Lung (tissue), 12 donors: ENCODE measurements around the gene FAM13B. TPM values are rescaled to one million over a fixed set of nuclear protein-coding genes. Genes with fewer than 3 reads are reported as not detected.

ENCODE experiments used
- ATAC-seq: fragments of 200-7000 bp; cut with Tn5 transposase; one replicate; pipeline ENCODE4 v1.9.1; 2020; ENCODE audit warnings: moderate number of reproducible peaks; ENCODE audit not compliant: insufficient read depth, low FRiP score
- DNase-seq, 3 donors: peaks; one replicate each; pipeline ENCODE4 v3.0.0-alpha.2; 2013 to 2017
- H3K27ac ChIP-seq, 2 donors: one replicate each; pipeline ENCODE4 v1.5.1; 2013; ENCODE audit warnings: mild to moderate bottlenecking in 2 of 2, moderate library complexity in 2 of 2, control low read depth in 1 of 2, inconsistent platforms in 1 of 2, low read depth in 1 of 2, low read length in 1 of 2
- H3K27me3 ChIP-seq, 3 donors: one replicate each; pipeline ENCODE4 v1.5.1; 2013; ENCODE audit warnings: low read length in 2 of 3; ENCODE audit not compliant: control insufficient read depth in 3 of 3, insufficient read depth in 3 of 3
- H3K36me3 ChIP-seq, 4 donors: one replicate each; pipeline ENCODE4 v1.5.1; 2013; ENCODE audit warnings: low read length in 4 of 4, mild to moderate bottlenecking in 1 of 4, moderate library complexity in 1 of 4; ENCODE audit not compliant: control insufficient read depth in 4 of 4, insufficient read depth in 4 of 4
- H3K4me1 ChIP-seq, 5 donors: one replicate each; pipeline ENCODE4 v1.5.1; 2013; ENCODE audit warnings: low read length in 5 of 5, mild to moderate bottlenecking in 2 of 5, moderate library complexity in 1 of 5; ENCODE audit not compliant: control insufficient read depth in 5 of 5, insufficient read depth in 5 of 5
- H3K4me3 ChIP-seq: one replicate; pipeline ENCODE4 v1.5.1; 2013; ENCODE audit warnings: mild to moderate bottlenecking, control low read depth, moderate library complexity
- H3K9ac ChIP-seq, 2 donors: one replicate each; pipeline ENCODE4 v1.5.1; 2013; ENCODE audit warnings: low read length in 2 of 2, control low read depth in 1 of 2; ENCODE audit not compliant: insufficient read depth in 1 of 2
- H3K9me3 ChIP-seq, 4 donors: one replicate each; pipeline ENCODE4 v1.5.1; 2013; ENCODE audit warnings: low read length in 3 of 4, mild to moderate bottlenecking in 1 of 4, moderate library complexity in 1 of 4; ENCODE audit not compliant: control insufficient read depth in 4 of 4, insufficient read depth in 3 of 4
- CTCF ChIP-seq: IDR thresholded peaks from 2 replicates; pipeline ENCODE4 v1.5.1; 2012; ENCODE audit warnings: mild to moderate bottlenecking; ENCODE audit errors: control extremely low read depth, extremely low read depth
- WGBS, 2 donors: extraction: QIAGEN DNeasy Blood & Tissue Kit; methylation state at CpG; one replicate each; pipeline ENCODE4 v1.1.7; 2013; 5-methylcytosine and 5-hydroxymethylcytosine counted together
- polyA plus RNA-seq, 2 donors: library from polyadenylated mRNA; stranded (reverse); fragments of 200-250 nt; gene quantifications; one replicate each; pipeline ENCODE4 v1.2.1, GENCODE V29; 2013
- total RNA-seq, 2 donors: library from RNA; depleted of rRNA in 1 of 2; stranded (reverse); fragments of >200 nt in 1 of 2; gene quantifications; one replicate each; pipeline ENCODE4 v1.2.1, GENCODE V29; 2014 to 2021
- donor health status: control.
- donor health status: control.
- donor health status: Bipolar disorder and iron deficiency.
- donor health status: healthy.
- donor health status: DM: yes; HTN: yes; CAD: no.

The FAM13B gene
- total and polyA plus RNA-seq, 4 donors = 7.6 to 63.6 (median 23.4) TPM

GRCh38 chr5:137921931-137922330 is 110.9 kb downstream of the FAM13B start:
- peaks cover 0 to 2% (median 0%) of the 10 kb centered on the region in 4 donors for H3K9me3 ChIP-seq
- H3K36me3 ChIP-seq = peaks cover 0 to 4% (median under 1%) of the 10 kb centered on the region in 4 donors
- no peak for TF ChIP-seq CTCF
- H3K27me3 ChIP-seq = no peaks in the 10 kb centered on the region
- no peak overlapping the region for H3K27ac ChIP-seq
- no peak for ATAC-seq
- DNase-seq = no peak
- WGBS, 2 donors = 62% methylated on average over 3 of the region's 3 CpGs
- H3K9ac ChIP-seq = no peak overlapping the region
- no peak overlapping the region for H3K4me3 ChIP-seq
- no peaks in the 10 kb centered on the region for H3K4me1 ChIP-seq

GRCh38 chr5:137916923-137917322 is 116.0 kb downstream of the FAM13B start:
- H3K27ac ChIP-seq = no peak overlapping the region
- H3K4me3 ChIP-seq = no peak overlapping the region
- no peaks in the 10 kb centered on the region for H3K36me3 ChIP-seq
- 98 to 100% methylated on average over 1 of the region's 1 CpG for WGBS, 2 donors
- H3K9ac ChIP-seq = no peak overlapping the region
- H3K9me3 ChIP-seq = peaks cover 0 to 3% (median under 1%) of the 10 kb centered on the region in 4 donors
- TF ChIP-seq CTCF = no peak
- no peaks in the 10 kb centered on the region for H3K27me3 ChIP-seq
- no peaks in the 10 kb centered on the region for H3K4me1 ChIP-seq
- ATAC-seq (no peak), DNase-seq (no peak)

DNA sequence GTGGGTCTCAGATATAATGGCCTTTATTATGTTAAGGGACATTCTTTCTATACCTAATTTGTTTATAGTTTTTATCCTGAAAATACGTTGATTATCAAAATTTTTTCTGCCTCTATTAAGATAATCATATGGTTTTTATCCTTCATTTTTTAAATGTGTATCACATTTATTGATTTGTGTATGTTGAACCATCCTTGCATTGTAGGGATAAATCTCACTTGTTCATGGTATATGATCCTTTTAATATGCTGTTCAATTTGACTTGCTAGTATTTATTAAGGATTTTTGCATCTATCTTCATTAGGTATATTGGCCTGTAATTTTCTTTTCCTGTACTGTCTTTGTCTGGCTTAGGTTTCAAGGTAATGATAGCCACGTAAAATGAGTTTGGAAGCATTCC is 118.1 kb downstream of the FAM13B start:
- TF ChIP-seq CTCF = no peak
- H3K4me1 ChIP-seq = no peaks in the 10 kb centered on the region
- WGBS, 2 donors = 88 to 92% methylated on average over 2 of the region's 2 CpGs
- no peaks in the 10 kb centered on the region for H3K27me3 ChIP-seq
- no peak overlapping the region for H3K9ac ChIP-seq
- H3K27ac ChIP-seq = no peak overlapping the region
- H3K9me3 ChIP-seq = peaks cover 0 to 3% (median under 1%) of the 10 kb centered on the region in 4 donors
- ATAC-seq (no peak), DNase-seq (no peak)
- no peak overlapping the region for H3K4me3 ChIP-seq
- H3K36me3 ChIP-seq = no peaks in the 10 kb centered on the region
